ENCODE results near the gene NUDT22. TPM values are rescaled to one million over a fixed set of nuclear protein-coding genes. Genes with fewer than 3 reads are reported as not detected.

The NUDT22 gene
- total and polyA plus RNA-seq, 8 donors: 35.1 to 363 (median 112) TPM

DNA sequence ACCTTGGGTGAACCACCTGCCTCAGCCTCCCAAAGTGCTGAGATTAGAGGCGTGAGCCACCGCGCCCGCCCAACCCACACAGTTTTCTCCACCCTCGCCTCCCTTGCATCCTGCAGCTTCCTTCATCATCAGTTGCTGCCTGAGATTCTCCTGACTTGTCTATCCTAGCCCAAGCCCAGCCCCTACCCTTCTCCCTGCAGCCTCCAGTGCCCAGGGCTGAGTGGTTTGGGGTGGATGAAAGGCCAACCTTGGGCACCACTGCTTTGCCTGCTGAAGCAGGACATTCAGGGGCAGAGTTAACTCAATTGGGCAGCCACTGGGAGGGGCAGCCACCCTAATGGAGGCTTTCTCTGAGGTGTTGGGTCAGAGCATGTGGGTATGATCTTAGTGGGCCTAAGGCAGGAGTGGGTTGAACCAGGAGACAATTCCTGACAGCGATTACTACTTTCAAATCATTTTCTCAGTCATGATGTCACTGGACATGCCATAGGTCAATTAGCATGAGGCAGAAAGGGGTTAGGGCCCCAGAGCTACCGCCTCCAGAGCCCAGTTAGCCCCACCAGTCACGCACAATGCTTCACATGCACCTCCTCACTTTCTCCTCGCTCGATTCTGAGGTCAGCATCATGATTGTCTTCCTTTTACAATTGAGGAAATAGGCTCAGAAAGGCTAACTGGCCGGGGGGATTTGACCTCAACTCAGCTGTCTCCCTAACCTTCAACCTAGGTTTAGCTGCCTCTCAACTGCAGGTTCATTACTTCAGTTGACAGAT, 13.8 kb downstream of the NUDT22 start:
- Histone ChIP-seq H3K4me1 (peaks cover 54 to 89% (median 84%) of the 10 kb centered on the region in 4 donors), H3K9me3 (no peaks in the 10 kb centered on the region), H3K27me3 (no peaks in the 10 kb centered on the region), H3K36me3 (peaks cover 30 to 48% (median 36%) of the 10 kb centered on the region in 4 donors), H3K27ac (peak overlapping the region; percentile 94 to 100 (median 99)), H3K4me3 (peak overlapping the region; percentile 83 to 96 (median 90))
- DNase-seq: no peak
- intact Hi-C loops (cut with DNase I; ENCODE audit: low total_unique reads): no loop called here
- 74 to 80% (median 75%) methylated on average over 11 of the region's 11 CpGs for WGBS, 5 donors
- no peak for TF ChIP-seq EP300 (IDR thresholded peaks at IDR 0.05)
- TF ChIP-seq POLR2A (IDR thresholded peaks at IDR 0.05): no peak
- TF ChIP-seq, protein P1, sequence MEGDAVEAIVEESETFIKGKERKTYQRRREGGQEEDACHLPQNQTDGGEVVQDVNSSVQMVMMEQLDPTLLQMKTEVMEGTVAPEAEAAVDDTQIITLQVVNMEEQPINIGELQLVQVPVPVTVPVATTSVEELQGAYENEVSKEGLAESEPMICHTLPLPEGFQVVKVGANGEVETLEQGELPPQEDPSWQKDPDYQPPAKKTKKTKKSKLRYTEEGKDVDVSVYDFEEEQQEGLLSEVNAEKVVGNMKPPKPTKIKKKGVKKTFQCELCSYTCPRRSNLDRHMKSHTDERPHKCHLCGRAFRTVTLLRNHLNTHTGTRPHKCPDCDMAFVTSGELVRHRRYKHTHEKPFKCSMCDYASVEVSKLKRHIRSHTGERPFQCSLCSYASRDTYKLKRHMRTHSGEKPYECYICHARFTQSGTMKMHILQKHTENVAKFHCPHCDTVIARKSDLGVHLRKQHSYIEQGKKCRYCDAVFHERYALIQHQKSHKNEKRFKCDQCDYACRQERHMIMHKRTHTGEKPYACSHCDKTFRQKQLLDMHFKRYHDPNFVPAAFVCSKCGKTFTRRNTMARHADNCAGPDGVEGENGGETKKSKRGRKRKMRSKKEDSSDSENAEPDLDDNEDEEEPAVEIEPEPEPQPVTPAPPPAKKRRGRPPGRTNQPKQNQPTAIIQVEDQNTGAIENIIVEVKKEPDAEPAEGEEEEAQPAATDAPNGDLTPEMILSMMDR (IDR thresholded peaks at IDR 0.05): no peak
- TF ChIP-seq POLR2AphosphoS5 (IDR thresholded peaks at IDR 0.05): no peak

- H3K27me3 ChIP-seq: no peaks in the 10 kb centered on the region
- peak; percentile 98 to 99 for DNase-seq
Measured at GRCh38 chr11:64240435-64241240, 14.6 kb downstream of the NUDT22 start, which contains the start of gene FKBP2. Gene FKBP2, plus strand, starts transcription at chr11:64241095. Its CDS starts 1,293 bp downstream, at chr11:64242388.

GRCh38 chr11:64241241-64241490, 15.1 kb downstream of the NUDT22 start:
- DNase-seq: peak; percentile 100
- Histone ChIP-seq H3K4me1 (peaks cover 55 to 89% (median 84%) of the 10 kb centered on the region in 4 donors), H3K27me3 (no peaks in the 10 kb centered on the region), H3K9me3 (no peaks in the 10 kb centered on the region), H3K36me3 (peaks cover 30 to 48% (median 36%) of the 10 kb centered on the region in 4 donors), H3K4me3 (peak overlapping the region; percentile 83 to 96 (median 90)), H3K27ac (peak overlapping the region; percentile 94 to 100 (median 99))
- TF ChIP-seq POLR2A (IDR thresholded peaks at IDR 0.05): no peak
- no peak for TF ChIP-seq EP300 (IDR thresholded peaks at IDR 0.05)
- no peak for TF ChIP-seq POLR2AphosphoS5 (IDR thresholded peaks at IDR 0.05)
- TF ChIP-seq, protein P1 (IDR thresholded peaks at IDR 0.05): no peak
- WGBS, 5 donors: 0 to 3% (median 1%) methylated on average over 4 to 24 of the region's 24 CpGs
- intact Hi-C loops (cut with DNase I; ENCODE audit: low total_unique reads): no loop called here

More at GRCh38 chr11:64240435-64241240, 14.6 kb downstream of the NUDT22 start, which contains the start of gene FKBP2:
- Histone ChIP-seq H3K27ac (peak within 1 kb of the TSS; percentile 94 to 100 (median 99)), H3K36me3 (peaks cover 30 to 48% (median 36%) of the 10 kb centered on the region in 4 donors), H3K4me3 (peak within 1 kb of the TSS; percentile 83 to 96 (median 90)), H3K4me1 (peaks cover 55 to 89% (median 84%) of the 10 kb centered on the region in 4 donors), H3K9me3 (no peaks in the 10 kb centered on the region)
- peak; percentile 19 for TF ChIP-seq EP300 (IDR thresholded peaks at IDR 0.05)
- peak in 2 of 4 donors; percentile 45 to 64 for TF ChIP-seq POLR2A (IDR thresholded peaks at IDR 0.05)
- TF ChIP-seq, protein P1 (IDR thresholded peaks at IDR 0.05): peak in 1 of 7 experiments; percentile 21
- peak; percentile 96 to 98 (median 98) for TF ChIP-seq POLR2AphosphoS5 (IDR thresholded peaks at IDR 0.05)
- 1 to 3% (median 1%) methylated on average over 22 to 58 of the region's 58 CpGs for WGBS, 5 donors
- intact Hi-C loops (cut with DNase I; ENCODE audit: low total_unique reads): no loop called here

Measured in stomach (tissue), 9 donors.